ENCODE data around the gene ZNF107.
"Not testable (repeated sequence)": the region's sequence is repeated elsewhere in the genome, so short reads cannot be mapped to it uniquely, and the experiment has no call there.

Gene ZNF107

DNA sequence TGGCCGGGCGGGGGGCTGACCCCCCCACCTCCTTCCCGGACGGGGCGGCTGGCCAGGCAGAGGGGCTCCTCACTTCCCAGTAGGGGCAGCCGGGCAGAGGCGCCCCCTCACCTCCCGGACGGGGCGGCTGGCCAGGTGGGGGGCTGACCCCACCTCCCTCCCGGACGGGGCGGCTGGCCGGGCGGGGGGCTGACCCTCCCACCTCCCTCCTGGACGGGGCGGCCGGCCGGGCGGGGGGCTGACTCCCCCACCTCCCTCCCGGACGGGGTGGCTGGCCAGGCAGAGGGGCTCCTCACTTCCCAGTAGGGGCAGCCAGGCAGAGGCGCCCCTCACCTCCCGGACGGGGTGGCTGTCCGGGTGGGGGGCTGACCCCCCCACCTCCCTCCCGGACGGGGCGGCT lies 72.5 kb downstream of the ZNF107 start:
- not testable (repeated sequence) for DNase-seq

DNA sequence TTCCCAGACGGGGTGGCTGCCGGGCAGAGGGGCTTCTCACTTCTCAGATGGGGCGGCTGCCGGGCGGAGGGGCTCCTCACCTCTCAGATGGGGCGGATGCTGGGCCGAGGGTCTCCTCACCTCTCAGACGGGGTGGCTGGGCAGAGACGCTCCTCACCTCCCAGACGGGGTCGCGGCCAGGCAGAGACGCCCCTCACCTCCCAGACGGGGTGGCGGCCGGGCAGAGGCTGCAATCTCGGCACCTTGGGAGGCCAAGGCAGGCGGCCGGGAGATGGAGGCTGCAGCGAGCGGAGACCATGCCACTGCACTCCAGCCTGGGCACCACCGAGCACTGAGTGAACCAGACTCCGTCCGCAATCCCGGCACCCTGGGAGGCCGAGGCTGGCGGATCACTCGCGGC lies 73.0 kb downstream of the ZNF107 start:
- DNase-seq, result not testable (repeated sequence)

DNA sequence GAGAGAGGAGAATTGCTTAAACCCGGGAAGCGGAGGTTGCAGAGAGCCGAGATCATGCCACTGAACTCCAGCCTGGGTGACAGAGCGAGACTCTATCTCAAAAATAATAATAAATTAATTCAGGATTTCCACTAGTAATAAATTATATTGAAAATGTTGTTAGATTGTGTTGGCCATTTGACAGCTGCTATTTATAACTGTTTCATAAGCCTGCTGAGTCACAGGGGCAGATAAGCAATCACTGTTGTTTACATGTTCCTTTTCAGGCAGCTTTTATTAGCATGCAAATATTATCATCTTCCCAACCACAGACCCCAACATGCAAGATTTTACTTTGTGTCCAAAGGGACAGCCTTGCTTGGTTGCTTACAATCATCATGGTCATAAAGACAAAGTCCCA lies 78.7 kb downstream of the ZNF107 start:
- DNase-seq, result no peak

DNA sequence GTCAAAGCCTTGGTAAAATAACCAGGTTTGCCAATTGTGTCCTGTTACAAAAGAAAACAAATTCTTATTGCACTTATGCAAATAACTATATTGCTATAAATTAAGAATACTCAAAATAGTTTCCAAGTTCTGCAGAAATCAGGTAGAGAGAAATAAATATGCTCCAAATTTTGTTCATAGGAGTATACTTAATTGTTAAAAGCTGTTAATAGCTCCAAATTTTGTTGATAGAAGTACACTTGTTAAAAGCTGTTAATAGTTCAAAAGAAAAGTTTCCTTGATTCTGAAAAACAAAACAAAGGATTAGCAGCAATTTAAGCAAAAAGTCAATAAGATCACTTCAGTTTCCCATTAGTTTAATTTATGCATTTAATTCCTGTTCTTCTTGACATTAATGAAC lies 81.9 kb downstream of the ZNF107 start:
- no peak for DNase-seq

DNA sequence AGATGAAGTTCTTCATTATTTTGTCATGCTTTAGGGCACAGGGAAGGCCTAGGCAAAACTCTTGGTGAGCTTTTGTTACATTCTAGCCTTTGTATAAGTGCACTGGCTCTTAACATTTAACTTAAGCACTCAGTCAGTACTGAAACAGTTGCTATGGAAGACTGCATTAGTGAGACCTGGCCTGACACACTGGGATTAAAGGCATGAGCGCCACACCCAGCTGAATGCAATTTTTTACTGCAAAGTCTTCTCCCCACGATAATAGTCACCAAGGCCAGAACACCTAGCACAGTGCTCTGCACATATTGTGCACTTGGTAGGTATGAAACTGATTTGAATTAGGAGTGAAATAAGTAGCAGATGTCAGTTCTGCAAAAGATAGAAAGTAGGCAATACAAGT lies 87.1 kb downstream of the ZNF107 start:
- no peak for DNase-seq

DNA sequence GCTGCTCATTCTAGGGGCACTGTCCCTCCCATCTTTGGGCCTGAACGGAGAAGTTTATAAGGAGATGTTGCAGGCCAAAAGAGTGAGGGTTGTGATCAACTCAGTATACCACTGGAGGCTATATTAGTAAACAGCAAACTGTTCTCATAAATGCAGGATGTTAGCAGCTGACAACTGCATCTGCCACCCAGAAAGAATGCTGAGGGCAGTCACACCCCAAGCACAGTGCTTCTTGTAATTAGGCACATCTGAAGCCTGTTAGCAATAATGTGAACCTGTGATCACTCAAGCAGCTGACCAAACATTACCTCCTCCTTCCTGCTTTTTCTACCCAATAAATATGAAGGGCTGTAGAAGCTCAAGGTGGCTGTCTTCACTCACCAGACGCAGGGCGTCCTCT lies 89.9 kb downstream of the ZNF107 start:
- no peak for DNase-seq

DNA sequence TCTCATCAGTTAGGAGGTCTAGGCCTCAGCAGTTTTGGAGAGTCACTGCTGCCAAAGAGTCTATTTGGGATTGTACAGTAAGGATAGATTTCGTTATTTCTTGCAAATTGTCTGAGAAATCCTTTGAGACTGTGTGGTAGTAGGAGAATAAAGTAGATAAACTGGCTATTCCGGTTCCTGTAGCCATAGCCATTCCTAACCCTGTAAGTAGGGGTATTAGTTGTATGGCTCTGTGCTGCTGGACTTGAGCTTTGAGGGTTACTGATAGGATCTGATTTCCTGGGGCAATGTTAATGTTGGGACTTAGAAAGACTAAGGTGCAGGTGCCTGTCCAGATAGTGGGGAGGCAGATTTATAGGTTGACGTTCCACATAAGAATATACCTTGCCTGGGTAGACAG lies 92.2 kb downstream of the ZNF107 start:
- DNase-seq, result no peak

Data from kidney glomerular epithelial cell (primary cell).